Measurements from ENCODE around the gene SDS.

The SDS gene

GRCh38 chr12:113403435-113404415 is at the start of gene SDS:
TSS of gene SDS (minus strand) at chr12:113403887. CDS start at chr12:113399708, 4,179 bp downstream.
- peak; percentile 26 for DNase-seq

- DNase-seq: no peak
Measured at GRCh38 chr12:113453330-113453729, 49.6 kb upstream of the SDS start.

- DNase-seq: no peak
Measured at GRCh38 chr12:113452458-113452857, 48.8 kb upstream of the SDS start.

GRCh38 chr12:113449839-113450238 is 46.2 kb upstream of the SDS start:
- no peak for DNase-seq

- DNase-seq: no peak
Measured at GRCh38 chr12:113449299-113449698, 45.6 kb upstream of the SDS start.

- no peak for DNase-seq
Measured at GRCh38 chr12:113448873-113449272, 45.2 kb upstream of the SDS start.

GRCh38 chr12:113445544-113446171 is 42.0 kb upstream of the SDS start:
- no peak for DNase-seq

- no peak for DNase-seq
Measured at GRCh38 chr12:113443030-113443539, 39.4 kb upstream of the SDS start.

- no peak for DNase-seq
Measured at GRCh38 chr12:113440947-113441782, 37.5 kb upstream of the SDS start.

- no peak for DNase-seq
Measured at GRCh38 chr12:113440336-113440735, 36.6 kb upstream of the SDS start.

- DNase-seq: peak; percentile 70
Measured at GRCh38 chr12:113439606-113440030, 35.9 kb upstream of the SDS start.

- no peak for DNase-seq
Measured at GRCh38 chr12:113439301-113439597, 35.6 kb upstream of the SDS start.

GRCh38 chr12:113438523-113439300 is 35.0 kb upstream of the SDS start:
- DNase-seq: no peak

- DNase-seq: no peak
Measured at GRCh38 chr12:113437729-113438100, 34.0 kb upstream of the SDS start.

- DNase-seq: no peak
Measured at GRCh38 chr12:113436993-113437728, 33.5 kb upstream of the SDS start.

GRCh38 chr12:113436586-113436985 is 32.9 kb upstream of the SDS start:
- DNase-seq: no peak

GRCh38 chr12:113435367-113435766 is 31.7 kb upstream of the SDS start:
- DNase-seq: no peak

- DNase-seq: no peak
Measured at GRCh38 chr12:113432986-113433385, 29.3 kb upstream of the SDS start.

- DNase-seq: no peak
Measured at GRCh38 chr12:113428482-113428881, 24.8 kb upstream of the SDS start.

- no peak for DNase-seq
Measured at GRCh38 chr12:113427882-113428281, 24.2 kb upstream of the SDS start.

- DNase-seq: no peak
Measured at GRCh38 chr12:113425960-113426453, 22.3 kb upstream of the SDS start.
